Measurements from ENCODE around the gene DOK6. TPM values are rescaled to one million over a fixed set of nuclear protein-coding genes. Genes with fewer than 3 reads are reported as not detected.

DOK6 gene
- total and polyA plus RNA-seq, 10 of the 15 experiments (the other 5 are each of a cell fraction or from before 2014, with no cell fraction given): 0.01 to 0.09 (median 0.04) TPM; not detected in 4

GRCh38 chr18:69786427-69786826, 385.7 kb downstream of the DOK6 start:
- no peaks in the 10 kb centered on the region for H3K9me3 ChIP-seq (replicated peaks; ENCODE audit: control insufficient read depth, insufficient read depth, low read length)
- no peak for ATAC-seq
- CTCF ChIA-PET: no interaction called here
- H3K4me1 ChIP-seq (ENCODE audit: control insufficient read depth, insufficient read depth, low read length): no peaks in the 10 kb centered on the region
- H3K4me3 ChIP-seq: no peak overlapping the region
- intact Hi-C loops (cut with micrococcal nuclease; ENCODE audit: unreplicated experiment) (no loop called here), in situ Hi-C loops (cut with MboI) (no loop called here)
- SMC1A ChIA-PET (ENCODE audit: uncharacterized antibody, unreplicated experiment): interaction anchor here (1.1 kb wide), 1 partner anchor 249 kb away, joined by 3 read pairs; no protein-coding TSS in a partner anchor
- DNase-seq (ENCODE audit: low read depth, low spot score): no peak
- H3K27ac ChIP-seq (ENCODE audit: control insufficient read depth, insufficient read depth): no peak overlapping the region
- H3K79me2 ChIP-seq (ENCODE audit: control insufficient read depth, insufficient read depth, low read length): no peaks in the 10 kb centered on the region
- H3K9ac ChIP-seq (ENCODE audit: control insufficient read depth, insufficient read depth, low read length): no peak overlapping the region
- POLR2A ChIA-PET: no interaction called here
- H3K4me2 ChIP-seq (ENCODE audit: control insufficient read depth, insufficient read depth): no peak overlapping the region
- H2AFZ ChIP-seq (ENCODE audit: control insufficient read depth, low read depth, low read length): no peak overlapping the region
- no peaks in the 10 kb centered on the region for H3K27me3 ChIP-seq (replicated peaks in 1 of 2; ENCODE audit: control insufficient read depth in 2 of 2, insufficient read depth in 2 of 2, low read length in 1 of 2)
- RAD21 ChIA-PET (ENCODE audit: unreplicated experiment): no interaction called here
- 0% methylated on average over 1 of the region's 1 CpG for WGBS (ENCODE audit: insufficient coverage, insufficient replicate concordance, low lambda C conversion rate, missing lambda C conversion rate)
- no peak for FAIRE-seq
- no peaks in the 10 kb centered on the region for H3K36me3 ChIP-seq (ENCODE audit: control insufficient read depth in 2 of 2, insufficient read depth in 2 of 2, low read length in 1 of 2)
- no peaks in the 10 kb centered on the region for H4K20me1 ChIP-seq (ENCODE audit: control insufficient read depth, insufficient read depth)
- no TSS peak for BruUV-seq (replicated peaks)
- TF ChIP-seq ZNF217 (IDR thresholded peaks at IDR 0.05): no peak
- no peak for TF ChIP-seq WRNIP1 (IDR thresholded peaks at IDR 0.05; ENCODE audit: borderline replicate concordance, low read depth, low read length)
- TF ChIP-seq JUND (IDR thresholded peaks at IDR 0.05; ENCODE audit: low read depth, low read length): no peak
- TF ChIP-seq BCL11A (IDR thresholded peaks at IDR 0.05; ENCODE audit: low read depth, low read length): no peak
- TF ChIP-seq NBN (IDR thresholded peaks at IDR 0.05): no peak
- no peak for TF ChIP-seq SREBF2 (IDR thresholded peaks at IDR 0.05; ENCODE audit: low read length)
- TF ChIP-seq POLR2AphosphoS5 (IDR thresholded peaks at IDR 0.05; ENCODE audit: low read length): no peak
- TF ChIP-seq CREB1 (IDR thresholded peaks at IDR 0.05; ENCODE audit: low read depth): no peak
- no peak for TF ChIP-seq POU2F2 (IDR thresholded peaks at IDR 0.05; ENCODE audit: borderline replicate concordance, low read depth, low read length)
- no peak for TF ChIP-seq ZNF687 (IDR thresholded peaks at IDR 0.05)
- no peak for TF ChIP-seq FOXM1 (IDR thresholded peaks at IDR 0.05; ENCODE audit: low read depth, low read length)
- TF ChIP-seq, protein P1, sequence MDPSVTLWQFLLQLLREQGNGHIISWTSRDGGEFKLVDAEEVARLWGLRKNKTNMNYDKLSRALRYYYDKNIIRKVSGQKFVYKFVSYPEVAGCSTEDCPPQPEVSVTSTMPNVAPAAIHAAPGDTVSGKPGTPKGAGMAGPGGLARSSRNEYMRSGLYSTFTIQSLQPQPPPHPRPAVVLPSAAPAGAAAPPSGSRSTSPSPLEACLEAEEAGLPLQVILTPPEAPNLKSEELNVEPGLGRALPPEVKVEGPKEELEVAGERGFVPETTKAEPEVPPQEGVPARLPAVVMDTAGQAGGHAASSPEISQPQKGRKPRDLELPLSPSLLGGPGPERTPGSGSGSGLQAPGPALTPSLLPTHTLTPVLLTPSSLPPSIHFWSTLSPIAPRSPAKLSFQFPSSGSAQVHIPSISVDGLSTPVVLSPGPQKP (IDR thresholded peaks at IDR 0.05; ENCODE audit: low read depth, low read length): no peak
- TF ChIP-seq MYC (IDR thresholded peaks at IDR 0.05; ENCODE audit: insufficient read depth, insufficient read length, insufficient replicate concordance, low read length, severe bottlenecking): no peak
- no peak for TF ChIP-seq SKIL (IDR thresholded peaks at IDR 0.05; ENCODE audit: low read depth, poor library complexity, severe bottlenecking)
- TF ChIP-seq POLR2A (IDR thresholded peaks at IDR 0.05; ENCODE audit: low read depth, low read length): no peak
- TF ChIP-seq STAT3 (IDR thresholded peaks at IDR 0.05; ENCODE audit: low read depth, low read length): no peak
- no peak for TF ChIP-seq ATF2 (IDR thresholded peaks at IDR 0.05; ENCODE audit: low read length)
